GM19023 (cell line): ENCODE data around the gene DEGS2.

Source experiments
- ATAC-seq: cut with Tn5 transposase; IDR thresholded peaks from one replicate; pipeline ENCODE4 v1.9.1; 2021; ENCODE audit warnings: mild to moderate bottlenecking, moderate library complexity; ENCODE audit not compliant: unreplicated experiment

Gene DEGS2

GRCh38 chr14:100135073-100135472 is 24.4 kb downstream of the DEGS2 start:
- no peak for ATAC-seq

- ATAC-seq: no peak
These were observed 24.9 kb downstream of the DEGS2 start for GRCh38 chr14:100134586-100134985.

- no peak for ATAC-seq
These were observed 26.4 kb downstream of the DEGS2 start for GRCh38 chr14:100132903-100133510.

GRCh38 chr14:100132161-100132902 is 27.1 kb downstream of the DEGS2 start:
- no peak for ATAC-seq

GRCh38 chr14:100131181-100131580 is 28.3 kb downstream of the DEGS2 start:
- ATAC-seq: no peak

GRCh38 chr14:100130521-100130920 is 28.9 kb downstream of the DEGS2 start:
- ATAC-seq: no peak

GRCh38 chr14:100129161-100129589 is 30.3 kb downstream of the DEGS2 start:
- no peak for ATAC-seq

GRCh38 chr14:100128688-100129087 is 30.8 kb downstream of the DEGS2 start:
- no peak for ATAC-seq

- no peak for ATAC-seq
These were observed 31.5 kb downstream of the DEGS2 start for GRCh38 chr14:100127853-100128455.

- no peak for ATAC-seq
These were observed 33.0 kb downstream of the DEGS2 start for GRCh38 chr14:100126401-100126800.

- ATAC-seq: no peak
These were observed 34.8 kb downstream of the DEGS2 start for GRCh38 chr14:100124551-100125088.

GRCh38 chr14:100123618-100124017 is 35.8 kb downstream of the DEGS2 start:
- ATAC-seq: no peak

GRCh38 chr14:100122481-100123223 is 36.8 kb downstream of the DEGS2 start:
- no peak for ATAC-seq

GRCh38 chr14:100121643-100122480 is 37.6 kb downstream of the DEGS2 start:
- ATAC-seq: no peak

GRCh38 chr14:100120522-100121269 is 38.7 kb downstream of the DEGS2 start:
- ATAC-seq: no peak

GRCh38 chr14:100119251-100119650 is 40.2 kb downstream of the DEGS2 start:
- no peak for ATAC-seq

- no peak for ATAC-seq
These were observed 40.9 kb downstream of the DEGS2 start for GRCh38 chr14:100118396-100119011.

GRCh38 chr14:100117633-100118395 is 41.6 kb downstream of the DEGS2 start:
- ATAC-seq: no peak
